Fibroblast of lung (primary cell): Measurements from ENCODE around the gene PRKCA. TPM values are rescaled to one million over a fixed set of nuclear protein-coding genes. Genes with fewer than 3 reads are reported as not detected.
A peak's percentile ranks its signal among the peaks of the same experiment; 100 is the strongest.

ENCODE experiments used
- DNase-seq, 2 donors: peaks; one replicate each; pipeline versions ENCODE4 v3.0.0 to v3.0.0-alpha.2; 2010; ENCODE audit warnings: low read depth in 2 of 2
- H2AFZ ChIP-seq: 2 replicates; pipeline ENCODE4 v1.5.1; 2012; ENCODE audit warnings: low read length, control low read depth, inconsistent platforms
- H3K27ac ChIP-seq: 2 replicates; pipeline ENCODE4 v1.5.1; 2011; ENCODE audit warnings: low read length, control low read depth; ENCODE audit not compliant: insufficient read depth
- H3K27me3 ChIP-seq: 2 replicates; pipeline ENCODE4 v1.5.1; 2011; ENCODE audit warnings: mild to moderate bottlenecking, low read length; ENCODE audit not compliant: control insufficient read depth, insufficient read depth
- H3K36me3 ChIP-seq: 2 replicates; pipeline ENCODE4 v1.5.1; 2011; ENCODE audit warnings: low read length; ENCODE audit not compliant: control insufficient read depth, insufficient read depth
- H3K4me1 ChIP-seq: 2 replicates; pipeline ENCODE4 v1.5.1; 2011; ENCODE audit warnings: low read length; ENCODE audit not compliant: control insufficient read depth, insufficient read depth; ENCODE audit errors: extremely low read depth
- H3K4me2 ChIP-seq: 2 replicates; pipeline ENCODE4 v1.5.1; 2011; ENCODE audit warnings: low read length, control low read depth; ENCODE audit not compliant: insufficient read depth; ENCODE audit errors: extremely low read depth
- H3K4me3 ChIP-seq, 4 experiments: fragments of 200-600 bp in 1 of 4; sonication (generic) in 1 of 4; replicated peaks in 1 of 4; 2 replicates each; pipeline ENCODE4 v1.5.1; 2011 to 2016; ENCODE audit warnings: low read length in 4 of 4, low read depth in 3 of 4, mild to moderate bottlenecking in 3 of 4, control low read depth in 2 of 4, inconsistent platforms in 1 of 4, mixed read lengths in 1 of 4; ENCODE audit not compliant: insufficient read depth in 1 of 4; ENCODE audit errors: control extremely low read depth in 1 of 4
- H3K79me2 ChIP-seq: 2 replicates; pipeline ENCODE4 v1.5.1; 2012; ENCODE audit warnings: mild to moderate bottlenecking, low read length, inconsistent platforms; ENCODE audit not compliant: control insufficient read depth, insufficient read depth
- H3K9ac ChIP-seq: 2 replicates; pipeline ENCODE4 v1.5.1; 2011; ENCODE audit warnings: mild to moderate bottlenecking, low read length, control low read depth; ENCODE audit not compliant: insufficient read depth
- H3K9me3 ChIP-seq: 2 replicates; pipeline ENCODE4 v1.5.1; 2012; ENCODE audit warnings: low read depth, low read length; ENCODE audit not compliant: control insufficient read depth, insufficient read depth
- H4K20me1 ChIP-seq: 2 replicates; pipeline ENCODE4 v1.5.1; 2011; ENCODE audit warnings: low read length; ENCODE audit not compliant: control insufficient read depth, insufficient read depth; ENCODE audit errors: extremely low read depth
- EZH2 ChIP-seq: IDR thresholded peaks from 2 replicates; pipeline ENCODE4 v1.5.1; 2012; ENCODE audit warnings: low read length, control low read depth, mild to moderate bottlenecking; ENCODE audit errors: missing control alignments
- polyA plus RNA-seq, 2 donors: library from polyadenylated mRNA; depleted of rRNA in 1 of 2; stranded (reverse) in 1 of 2; unstranded in 1 of 2; fragments of >200 nt; gene quantifications; 2 replicates each; pipeline ENCODE4 v1.2.1, GENCODE V29; 2011 to 2012; ENCODE audit warnings: missing spikeins in 1 of 2
- total RNA-seq: library from RNA; depleted of rRNA; stranded (reverse); fragments of >200 nt; gene quantifications from 2 replicates; pipeline ENCODE4 v1.2.1, GENCODE V29; 2014
- TF ChIP-seq, protein P1 (sequence below), 2 donors: IDR thresholded peaks in 1 of 2; conservative IDR thresholded peaks in 1 of 2; 1 replicate in 1 of 2; 2 replicates in 1 of 2; pipeline ENCODE4 v1.5.1; 2011 to 2012; ENCODE audit warnings: low read length in 2 of 2, control low read depth in 1 of 2, inconsistent platforms in 1 of 2, low read depth in 1 of 2, mild to moderate bottlenecking in 1 of 2

PRKCA gene
- total and polyA plus RNA-seq, 2 donors (not counting 1 experiment from before 2014, with no cell fraction given) = 34.0 to 74.2 TPM

DNA sequence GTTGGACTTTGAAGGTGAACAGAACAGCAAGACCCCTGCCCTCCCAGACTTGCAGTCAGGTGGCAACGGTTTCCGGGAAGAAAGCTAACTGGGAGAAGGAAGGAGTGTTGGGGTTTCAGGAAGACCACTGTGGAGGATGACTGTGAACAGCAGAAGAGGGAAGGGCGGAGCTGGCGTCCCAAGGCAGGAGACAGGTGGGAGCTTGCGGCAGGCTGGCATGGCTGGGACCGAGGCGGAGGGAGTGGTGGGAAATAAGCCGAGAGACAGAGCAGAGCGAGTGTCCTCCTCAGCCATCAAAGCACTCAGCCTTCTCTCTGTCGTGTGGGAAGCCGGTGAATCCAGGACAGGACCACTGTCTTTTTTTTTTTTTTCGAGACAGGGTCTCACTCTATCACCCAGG is 424.0 kb downstream of the PRKCA start:
- no peaks in the 10 kb centered on the region for H4K20me1 ChIP-seq
- no peaks in the 10 kb centered on the region for H3K27me3 ChIP-seq
- TF ChIP-seq EZH2 = no peak
- TF ChIP-seq, protein P1, sequence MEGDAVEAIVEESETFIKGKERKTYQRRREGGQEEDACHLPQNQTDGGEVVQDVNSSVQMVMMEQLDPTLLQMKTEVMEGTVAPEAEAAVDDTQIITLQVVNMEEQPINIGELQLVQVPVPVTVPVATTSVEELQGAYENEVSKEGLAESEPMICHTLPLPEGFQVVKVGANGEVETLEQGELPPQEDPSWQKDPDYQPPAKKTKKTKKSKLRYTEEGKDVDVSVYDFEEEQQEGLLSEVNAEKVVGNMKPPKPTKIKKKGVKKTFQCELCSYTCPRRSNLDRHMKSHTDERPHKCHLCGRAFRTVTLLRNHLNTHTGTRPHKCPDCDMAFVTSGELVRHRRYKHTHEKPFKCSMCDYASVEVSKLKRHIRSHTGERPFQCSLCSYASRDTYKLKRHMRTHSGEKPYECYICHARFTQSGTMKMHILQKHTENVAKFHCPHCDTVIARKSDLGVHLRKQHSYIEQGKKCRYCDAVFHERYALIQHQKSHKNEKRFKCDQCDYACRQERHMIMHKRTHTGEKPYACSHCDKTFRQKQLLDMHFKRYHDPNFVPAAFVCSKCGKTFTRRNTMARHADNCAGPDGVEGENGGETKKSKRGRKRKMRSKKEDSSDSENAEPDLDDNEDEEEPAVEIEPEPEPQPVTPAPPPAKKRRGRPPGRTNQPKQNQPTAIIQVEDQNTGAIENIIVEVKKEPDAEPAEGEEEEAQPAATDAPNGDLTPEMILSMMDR (conservative IDR thresholded peaks at IDR 0.05 in 1 of 2, IDR thresholded peaks at IDR 0.05 in 1 of 2; ENCODE audit: low read depth in 1 of 2, low read length in 2 of 2) = no peak
- no peaks in the 10 kb centered on the region for H3K4me1 ChIP-seq
- H3K4me2 ChIP-seq = no peak overlapping the region
- no peaks in the 10 kb centered on the region for H3K79me2 ChIP-seq
- H2AFZ ChIP-seq = no peak overlapping the region
- no peak overlapping the region for H3K27ac ChIP-seq
- H3K36me3 ChIP-seq = no peaks in the 10 kb centered on the region
- DNase-seq = no peak
- no peak overlapping the region for H3K9ac ChIP-seq
- no peaks in the 10 kb centered on the region for H3K9me3 ChIP-seq
- no peak overlapping the region for H3K4me3 ChIP-seq

GRCh38 chr17:66726846-66727245 is 424.4 kb downstream of the PRKCA start:
- Histone ChIP-seq H3K9ac (no peak overlapping the region), H3K27me3 (no peaks in the 10 kb centered on the region), H4K20me1 (no peaks in the 10 kb centered on the region), H3K27ac (no peak overlapping the region), H3K4me3 (no peak overlapping the region), H3K4me1 (no peaks in the 10 kb centered on the region), H3K79me2 (no peaks in the 10 kb centered on the region), H3K4me2 (no peak overlapping the region), H3K9me3 (no peaks in the 10 kb centered on the region), H2AFZ (no peak overlapping the region), H3K36me3 (no peaks in the 10 kb centered on the region)
- DNase-seq = no peak
- no peak for TF ChIP-seq EZH2
- TF ChIP-seq, protein P1 (conservative IDR thresholded peaks at IDR 0.05 in 1 of 2, IDR thresholded peaks at IDR 0.05 in 1 of 2; ENCODE audit: low read depth in 1 of 2, low read length in 2 of 2) = no peak

DNA sequence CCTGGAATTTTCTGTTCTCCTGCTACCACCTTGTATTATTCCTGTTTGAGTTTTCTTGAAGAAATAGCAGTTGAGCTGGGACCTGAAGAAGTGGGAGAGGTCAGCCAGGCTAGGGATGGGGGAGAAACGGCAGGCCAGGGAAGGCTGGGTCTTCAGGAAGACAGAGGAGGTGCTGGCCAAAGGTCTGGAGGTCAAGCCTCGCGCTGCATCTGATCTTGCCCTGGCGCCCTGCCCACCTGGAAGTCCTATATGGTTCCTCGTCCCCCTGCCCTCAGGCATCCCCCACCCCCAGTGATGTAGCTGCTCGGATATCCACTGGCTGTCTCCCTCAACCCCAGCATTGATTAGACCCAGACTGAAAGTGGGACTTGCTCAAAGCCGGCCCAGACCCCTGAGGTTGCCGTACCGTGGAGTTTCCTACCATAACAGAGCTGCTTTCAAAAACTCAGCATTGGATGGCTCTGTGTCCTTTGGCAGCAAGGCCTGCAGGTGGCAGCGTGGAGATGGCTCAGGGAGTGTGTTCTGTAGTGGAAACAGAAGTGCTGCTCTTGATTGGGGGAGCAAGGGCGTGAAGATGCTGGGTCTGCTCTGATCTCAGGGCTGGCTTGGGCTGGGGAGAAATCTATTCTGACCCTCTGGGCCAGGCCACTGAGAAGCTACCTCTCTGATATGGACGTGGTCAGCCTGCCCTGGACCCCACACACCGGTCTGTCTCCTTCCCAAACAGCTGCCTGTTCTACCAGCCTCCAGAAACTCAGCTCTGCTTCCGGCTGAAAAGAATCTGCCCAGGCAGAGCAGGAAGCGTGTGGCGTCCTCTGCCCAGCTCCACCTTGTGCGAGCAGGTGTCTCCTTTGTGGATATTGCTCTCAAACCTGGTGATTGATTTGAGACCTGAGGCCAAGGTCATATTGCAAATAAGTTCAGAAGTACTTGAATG is 425.5 kb downstream of the PRKCA start:
- TF ChIP-seq, protein P1 (conservative IDR thresholded peaks at IDR 0.05 in 1 of 2, IDR thresholded peaks at IDR 0.05 in 1 of 2; ENCODE audit: low read depth in 1 of 2, low read length in 2 of 2) = peak; percentile 72 to 83
- TF ChIP-seq EZH2 = no peak
- Histone ChIP-seq H3K27me3 (no peaks in the 10 kb centered on the region), H2AFZ (no peak overlapping the region), H3K9ac (no peak overlapping the region), H3K9me3 (no peaks in the 10 kb centered on the region), H3K27ac (no peak overlapping the region), H3K4me2 (no peak overlapping the region), H3K79me2 (no peaks in the 10 kb centered on the region), H4K20me1 (no peaks in the 10 kb centered on the region), H3K4me1 (no peaks in the 10 kb centered on the region), H3K4me3 (no peak overlapping the region), H3K36me3 (peaks cover 3% of the 10 kb centered on the region)
- DNase-seq = peak; percentile 40 to 50
